GM18868 (cell line): ENCODE results near the gene STPG1.

Experiments used
- ATAC-seq: cut with Tn5 transposase; IDR thresholded peaks from one replicate; pipeline ENCODE4 v1.9.1; 2021; ENCODE audit warnings: mild to moderate bottlenecking, moderate library complexity; ENCODE audit not compliant: unreplicated experiment

The STPG1 gene

GRCh38 chr1:24344090-24344742, 69.4 kb downstream of the STPG1 start:
- no peak for ATAC-seq

- no peak for ATAC-seq
Measured at GRCh38 chr1:24343412-24344089, 70.0 kb downstream of the STPG1 start.

- ATAC-seq: no peak
Measured at GRCh38 chr1:24341260-24341659, 72.3 kb downstream of the STPG1 start.

GRCh38 chr1:24340770-24341169, 72.8 kb downstream of the STPG1 start:
- no peak for ATAC-seq

GRCh38 chr1:24339996-24340395, 73.6 kb downstream of the STPG1 start:
- no peak for ATAC-seq

GRCh38 chr1:24338447-24338846, 75.1 kb downstream of the STPG1 start:
- ATAC-seq: no peak

GRCh38 chr1:24337455-24337854, 76.1 kb downstream of the STPG1 start:
- ATAC-seq: no peak

GRCh38 chr1:24336075-24336474, 77.5 kb downstream of the STPG1 start:
- ATAC-seq: no peak

- no peak for ATAC-seq
Measured at GRCh38 chr1:24331961-24332673, 81.5 kb downstream of the STPG1 start.

GRCh38 chr1:24329797-24330543, 83.6 kb downstream of the STPG1 start:
- no peak for ATAC-seq

GRCh38 chr1:24329331-24329730, 84.3 kb downstream of the STPG1 start:
- ATAC-seq: no peak

- ATAC-seq: no peak
Measured at GRCh38 chr1:24327891-24328290, 85.7 kb downstream of the STPG1 start.

GRCh38 chr1:24327486-24327885, 86.1 kb downstream of the STPG1 start:
- no peak for ATAC-seq

GRCh38 chr1:24325587-24326449, 87.8 kb downstream of the STPG1 start:
- ATAC-seq: no peak

- ATAC-seq: no peak
Measured at GRCh38 chr1:24324903-24325302, 88.7 kb downstream of the STPG1 start.

GRCh38 chr1:24323281-24323680, 90.3 kb downstream of the STPG1 start:
- ATAC-seq: no peak

GRCh38 chr1:24322470-24323177, 91.0 kb downstream of the STPG1 start:
- ATAC-seq: no peak

GRCh38 chr1:24321697-24322469, 91.7 kb downstream of the STPG1 start:
- ATAC-seq: peak; percentile 60

GRCh38 chr1:24321126-24321525, 92.5 kb downstream of the STPG1 start:
- no peak for ATAC-seq
